HG03103 (cell line): ENCODE results near the gene ZNRF1.
A peak's percentile ranks its signal among the peaks of the same experiment; 100 is the strongest.

Source experiments
- ATAC-seq: cut with Tn5 transposase; IDR thresholded peaks from one replicate; pipeline ENCODE4 v1.9.1; 2021; ENCODE audit warnings: low read depth; ENCODE audit not compliant: unreplicated experiment

Gene ZNRF1

GRCh38 chr16:75138233-75138632 is 139.4 kb downstream of the ZNRF1 start:
- no peak for ATAC-seq

- ATAC-seq: no peak
Measured at GRCh38 chr16:75138636-75139035, 139.8 kb downstream of the ZNRF1 start.

GRCh38 chr16:75139498-75139897 is 140.7 kb downstream of the ZNRF1 start:
- no peak for ATAC-seq

GRCh38 chr16:75143941-75144340 is 145.1 kb downstream of the ZNRF1 start:
- ATAC-seq: no peak

- ATAC-seq: no peak
Measured at GRCh38 chr16:75147968-75148310, 149.1 kb downstream of the ZNRF1 start.

GRCh38 chr16:75148311-75149195 is 149.7 kb downstream of the ZNRF1 start, which contains the start of gene ZFP1:
Gene ZFP1, plus strand, starts transcription at chr16:75148524. Its CDS starts 4,428 bp downstream, at chr16:75152952.
- peak; percentile 81 for ATAC-seq

- no peak for ATAC-seq
Measured at GRCh38 chr16:75151798-75152197, 153.0 kb downstream of the ZNRF1 start.

GRCh38 chr16:75152635-75153034 is 153.8 kb downstream of the ZNRF1 start:
- ATAC-seq: no peak

- no peak for ATAC-seq
Measured at GRCh38 chr16:75160386-75160785, 161.6 kb downstream of the ZNRF1 start.
